HepG2 (cell line): ENCODE data around the gene STK17A. TPM values are rescaled to one million over a fixed set of nuclear protein-coding genes. Genes with fewer than 3 reads are reported as not detected.
A peak's percentile ranks its signal among the peaks of the same experiment; 100 is the strongest.

Experiments used
- ADNP ChIP-seq: sonication (generic); formaldehyde crosslinking; IDR thresholded peaks from 2 replicates; pipeline ENCODE4 v1.4.0; 2020; ENCODE audit warnings: missing genetic modification reagents
- AHDC1 ChIP-seq: sonication (generic); formaldehyde crosslinking; IDR thresholded peaks from 2 replicates; pipeline ENCODE4 v1.5.1; 2020; ENCODE audit warnings: mild to moderate bottlenecking, missing genetic modification reagents, borderline replicate concordance
- ARNT2 ChIP-seq: sonication (generic); formaldehyde crosslinking; IDR thresholded peaks from 2 replicates; pipeline ENCODE4 v1.8.0; 2022; ENCODE audit warnings: mild to moderate bottlenecking, low read depth, missing genetic modification reagents, moderate library complexity
- ATRX ChIP-seq: sonication (generic); formaldehyde crosslinking; IDR thresholded peaks from 2 replicates; pipeline ENCODE4 v1.4.0; 2020; ENCODE audit warnings: missing genetic modification reagents, borderline replicate concordance
- CENPX ChIP-seq: sonication (generic); formaldehyde crosslinking; IDR thresholded peaks from 2 replicates; pipeline ENCODE4 v1.9.0; 2021; ENCODE audit warnings: mild to moderate bottlenecking, missing genetic modification reagents, moderate library complexity
- CSRNP2 ChIP-seq: sonication (generic); formaldehyde crosslinking; conservative IDR thresholded peaks from 2 replicates; pipeline ENCODE4 v1.8.0; 2022; ENCODE audit warnings: low read depth, missing genetic modification reagents
- FOXP4 ChIP-seq: sonication (generic); formaldehyde crosslinking; IDR thresholded peaks from 2 replicates; pipeline ENCODE4 v1.4.0; 2020; ENCODE audit warnings: missing genetic modification reagents
- MNT ChIP-seq: fragments of 450-650 bp; IDR thresholded peaks from 2 replicates; pipeline ENCODE4 v1.6.1; 2016
- MTA3 ChIP-seq: sonication (generic); formaldehyde crosslinking; IDR thresholded peaks from 2 replicates; pipeline ENCODE4 v1.4.0; 2020; ENCODE audit warnings: missing genetic modification reagents
- PITX1 ChIP-seq: sonication (generic); formaldehyde crosslinking; IDR thresholded peaks from 2 replicates; pipeline ENCODE4 v1.5.1; 2020; ENCODE audit warnings: mild to moderate bottlenecking, missing genetic modification reagents
- RORA ChIP-seq: sonication (generic); formaldehyde crosslinking; IDR thresholded peaks from 2 replicates; pipeline ENCODE4 v1.5.0; 2020; ENCODE audit warnings: mild to moderate bottlenecking, missing genetic modification reagents, moderate library complexity
- SMARCE1 ChIP-seq: fragments of 450-650 bp; IDR thresholded peaks from 2 replicates; pipeline ENCODE4 v1.6.1; 2017; ENCODE audit warnings: borderline replicate concordance
- STAT5B ChIP-seq: sonication (generic); formaldehyde crosslinking; IDR thresholded peaks from 2 replicates; pipeline ENCODE4 v1.4.0; 2020; ENCODE audit warnings: missing genetic modification reagents
- ZNF34 ChIP-seq: sonication (generic); formaldehyde crosslinking; IDR thresholded peaks from 2 replicates; pipeline ENCODE4 v1.4.0; 2020; ENCODE audit warnings: mild to moderate bottlenecking, missing genetic modification reagents, borderline replicate concordance
- ZNF546 ChIP-seq: sonication (generic); formaldehyde crosslinking; conservative IDR thresholded peaks from 2 replicates; pipeline ENCODE4 v1.8.1; 2023; ENCODE audit warnings: mild to moderate bottlenecking, missing genetic modification reagents
- ZNF550 ChIP-seq: sonication (generic); formaldehyde crosslinking; IDR thresholded peaks from 2 replicates; pipeline ENCODE4 v1.4.0; 2020; ENCODE audit warnings: mild to moderate bottlenecking, missing genetic modification reagents, borderline replicate concordance
- ZSCAN30 ChIP-seq: sonication (generic); formaldehyde crosslinking; IDR thresholded peaks from 2 replicates; pipeline ENCODE4 v1.5.0; 2020; ENCODE audit warnings: mild to moderate bottlenecking, missing genetic modification reagents
- polyA plus RNA-seq, 8 experiments: library from polyadenylated mRNA; depleted of rRNA in 3 of 8; stranded (reverse) in 7 of 8; unstranded in 1 of 8; fragments of >200 nt; fragmentation: Illumina TruSeq in 4 of 8; extraction: Trizol in 4 of 8; gene quantifications; 2 replicates each; pipeline versions ENCODE4 v1.2.1 to v1.2.3, GENCODE V29; 2011 to 2016; ENCODE audit warnings: low read depth in 4 of 8, missing spikeins in 1 of 8, mixed read lengths in 1 of 8; ENCODE audit not compliant: insufficient read depth in 1 of 8
- total RNA-seq, 5 experiments: library from RNA; depleted of rRNA; stranded (reverse); fragments of >200 nt; fragmentation: Illumina TruSeq; extraction: Trizol; gene quantifications; 2 replicates each; pipeline ENCODE4 v1.2.3, GENCODE V29; 2016; ENCODE audit warnings: low read depth in 1 of 5
- TF ChIP-seq, protein P1 (sequence below): IDR thresholded peaks from 2 replicates; pipeline ENCODE4 v1.6.1; 2016
- TF ChIP-seq, protein P2 (sequence below): sonication (generic); formaldehyde crosslinking; IDR thresholded peaks from 2 replicates; pipeline ENCODE4 v1.5.1; 2020; ENCODE audit warnings: missing genetic modification reagents, mild to moderate bottlenecking, borderline replicate concordance

The STK17A gene
- total and polyA plus RNA-seq, 2 of the 13 experiments (the other 11 are each of a cell fraction or from before 2014, with no cell fraction given): 18.6 to 24.3 TPM

- TF ChIP-seq, protein P1, sequence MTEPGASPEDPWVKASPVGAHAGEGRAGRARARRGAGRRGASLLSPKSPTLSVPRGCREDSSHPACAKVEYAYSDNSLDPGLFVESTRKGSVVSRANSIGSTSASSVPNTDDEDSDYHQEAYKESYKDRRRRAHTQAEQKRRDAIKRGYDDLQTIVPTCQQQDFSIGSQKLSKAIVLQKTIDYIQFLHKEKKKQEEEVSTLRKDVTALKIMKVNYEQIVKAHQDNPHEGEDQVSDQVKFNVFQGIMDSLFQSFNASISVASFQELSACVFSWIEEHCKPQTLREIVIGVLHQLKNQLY (CRISPR knock-in tag): no peak
- no peak for TF ChIP-seq CENPX (CRISPR knock-in tag)
- no peak for TF ChIP-seq ZSCAN30 (CRISPR knock-in tag)
- no peak for TF ChIP-seq MTA3
- TF ChIP-seq ARNT2 (CRISPR knock-in tag): no peak
- no peak for TF ChIP-seq FOXP4 (CRISPR knock-in tag)
- no peak for TF ChIP-seq ZNF34 (CRISPR knock-in tag)
- no peak for TF ChIP-seq ATRX (CRISPR knock-in tag)
- no peak for TF ChIP-seq SMARCE1
- no peak for TF ChIP-seq ADNP (CRISPR knock-in tag)
- TF ChIP-seq STAT5B (CRISPR knock-in tag): no peak
- TF ChIP-seq, protein P2, sequence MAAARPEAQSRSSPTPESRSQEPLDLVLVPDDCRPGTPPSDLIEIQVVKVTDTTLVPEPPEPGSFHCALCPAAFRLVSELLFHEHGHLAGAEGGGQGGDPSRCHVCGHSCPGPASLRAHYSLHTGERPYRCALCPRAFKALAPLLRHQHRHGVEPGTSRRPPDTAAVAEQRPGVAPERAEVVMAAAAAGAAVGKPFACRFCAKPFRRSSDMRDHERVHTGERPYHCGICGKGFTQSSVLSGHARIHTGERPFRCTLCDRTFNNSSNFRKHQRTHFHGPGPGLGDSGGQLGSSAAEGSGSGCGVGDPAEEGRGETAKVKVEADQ (CRISPR knock-in tag): no peak
- TF ChIP-seq ZNF550 (CRISPR knock-in tag): no peak
- TF ChIP-seq MNT: peak; percentile 73
- TF ChIP-seq CSRNP2 (CRISPR knock-in tag): no peak
- no peak for TF ChIP-seq RORA (CRISPR knock-in tag)
- TF ChIP-seq PITX1 (CRISPR knock-in tag): no peak
- no peak for TF ChIP-seq ZNF546 (CRISPR knock-in tag)
- TF ChIP-seq AHDC1 (CRISPR knock-in tag): no peak
Observed at GRCh38 chr7:43584195-43584586, 1.3 kb downstream of the STK17A start (continued).
